B cell (primary cell): ENCODE data around the gene PAM.

Experiments
- EZH2 ChIP-seq: IDR thresholded peaks from 2 replicates; pipeline ENCODE4 v1.6.1; 2012; ENCODE audit warnings: borderline replicate concordance, low read depth, mild to moderate bottlenecking, moderate library complexity, low read length; ENCODE audit not compliant: insufficient read depth, poor library complexity, severe bottlenecking
- TF ChIP-seq, protein P1 (sequence below): fragments of 200-600 bp; IDR thresholded peaks from one replicate; pipeline ENCODE4 v1.8.0; 2022; ENCODE audit warnings: antibody characterized with exemption, mild to moderate bottlenecking

DNA sequence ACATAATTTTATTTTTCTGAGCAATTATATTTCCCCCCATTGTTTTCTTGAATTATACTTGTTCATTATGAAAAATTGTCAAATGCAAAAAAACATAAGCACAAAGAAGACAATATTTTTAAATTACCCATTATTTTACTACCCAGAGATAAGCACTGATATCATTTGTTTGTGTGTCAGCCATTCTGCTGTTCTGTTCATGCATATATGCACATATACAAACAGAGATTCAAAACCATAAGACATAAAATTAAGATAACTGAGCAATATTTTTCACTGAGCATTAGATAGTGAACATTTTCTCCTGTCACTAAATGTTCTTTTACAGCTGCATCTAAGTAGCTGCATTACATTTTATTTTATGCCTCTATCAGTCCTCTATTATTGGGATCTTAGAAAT, 35.6 kb downstream of the PAM start:
- TF ChIP-seq, protein P1, sequence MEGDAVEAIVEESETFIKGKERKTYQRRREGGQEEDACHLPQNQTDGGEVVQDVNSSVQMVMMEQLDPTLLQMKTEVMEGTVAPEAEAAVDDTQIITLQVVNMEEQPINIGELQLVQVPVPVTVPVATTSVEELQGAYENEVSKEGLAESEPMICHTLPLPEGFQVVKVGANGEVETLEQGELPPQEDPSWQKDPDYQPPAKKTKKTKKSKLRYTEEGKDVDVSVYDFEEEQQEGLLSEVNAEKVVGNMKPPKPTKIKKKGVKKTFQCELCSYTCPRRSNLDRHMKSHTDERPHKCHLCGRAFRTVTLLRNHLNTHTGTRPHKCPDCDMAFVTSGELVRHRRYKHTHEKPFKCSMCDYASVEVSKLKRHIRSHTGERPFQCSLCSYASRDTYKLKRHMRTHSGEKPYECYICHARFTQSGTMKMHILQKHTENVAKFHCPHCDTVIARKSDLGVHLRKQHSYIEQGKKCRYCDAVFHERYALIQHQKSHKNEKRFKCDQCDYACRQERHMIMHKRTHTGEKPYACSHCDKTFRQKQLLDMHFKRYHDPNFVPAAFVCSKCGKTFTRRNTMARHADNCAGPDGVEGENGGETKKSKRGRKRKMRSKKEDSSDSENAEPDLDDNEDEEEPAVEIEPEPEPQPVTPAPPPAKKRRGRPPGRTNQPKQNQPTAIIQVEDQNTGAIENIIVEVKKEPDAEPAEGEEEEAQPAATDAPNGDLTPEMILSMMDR = no peak
- no peak for TF ChIP-seq EZH2
